SIG-M5 treated with dmso at 0.1 percent for 504 hours (cell line): ENCODE measurements around the gene OR10AD1.

Experiments used
- DNase-seq: peaks from one replicate; lab custom pipeline; 2025; ENCODE audit not compliant: unreplicated experiment; lab: John Stamatoyannopoulos, UW

Gene OR10AD1

DNA sequence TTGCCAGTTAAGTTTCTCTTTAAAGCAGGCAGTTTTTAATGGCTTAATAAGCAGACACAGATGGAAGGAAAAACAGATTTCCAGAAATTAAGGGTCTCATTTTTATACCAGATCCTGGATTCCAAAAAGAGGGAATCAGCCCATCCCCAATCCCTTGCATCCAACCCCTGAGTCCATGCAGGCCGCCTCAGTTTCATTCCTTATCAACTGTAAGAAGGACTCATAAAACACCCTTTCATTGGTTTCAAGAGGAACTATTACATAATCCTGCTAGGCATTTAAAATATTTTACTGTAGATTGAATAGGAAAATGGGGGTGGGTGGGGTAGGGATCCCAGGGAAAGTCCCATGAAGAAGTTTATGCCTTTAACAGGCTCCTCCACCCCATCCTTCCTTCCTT is 10.2 kb downstream of the OR10AD1 start:
- DNase-seq: no peak

DNA sequence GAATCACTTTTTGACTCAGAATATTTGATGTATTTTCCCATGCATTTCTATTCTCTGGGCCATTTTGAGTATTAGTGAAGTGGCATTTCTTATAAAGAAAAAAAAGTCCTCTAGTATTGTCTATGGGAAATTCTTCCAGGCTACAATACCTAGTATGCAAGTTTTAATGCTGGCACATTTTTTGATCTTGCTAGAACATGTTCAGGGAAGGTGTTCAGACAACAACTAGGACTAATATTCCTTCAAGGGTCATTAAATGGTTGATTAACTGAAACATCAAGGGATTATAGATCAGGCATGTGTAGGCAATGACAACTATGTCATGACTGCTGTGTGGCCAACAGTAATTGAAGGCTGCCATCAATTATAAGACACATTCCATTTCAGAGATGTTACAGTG is 12.0 kb downstream of the OR10AD1 start:
- DNase-seq: no peak

DNA sequence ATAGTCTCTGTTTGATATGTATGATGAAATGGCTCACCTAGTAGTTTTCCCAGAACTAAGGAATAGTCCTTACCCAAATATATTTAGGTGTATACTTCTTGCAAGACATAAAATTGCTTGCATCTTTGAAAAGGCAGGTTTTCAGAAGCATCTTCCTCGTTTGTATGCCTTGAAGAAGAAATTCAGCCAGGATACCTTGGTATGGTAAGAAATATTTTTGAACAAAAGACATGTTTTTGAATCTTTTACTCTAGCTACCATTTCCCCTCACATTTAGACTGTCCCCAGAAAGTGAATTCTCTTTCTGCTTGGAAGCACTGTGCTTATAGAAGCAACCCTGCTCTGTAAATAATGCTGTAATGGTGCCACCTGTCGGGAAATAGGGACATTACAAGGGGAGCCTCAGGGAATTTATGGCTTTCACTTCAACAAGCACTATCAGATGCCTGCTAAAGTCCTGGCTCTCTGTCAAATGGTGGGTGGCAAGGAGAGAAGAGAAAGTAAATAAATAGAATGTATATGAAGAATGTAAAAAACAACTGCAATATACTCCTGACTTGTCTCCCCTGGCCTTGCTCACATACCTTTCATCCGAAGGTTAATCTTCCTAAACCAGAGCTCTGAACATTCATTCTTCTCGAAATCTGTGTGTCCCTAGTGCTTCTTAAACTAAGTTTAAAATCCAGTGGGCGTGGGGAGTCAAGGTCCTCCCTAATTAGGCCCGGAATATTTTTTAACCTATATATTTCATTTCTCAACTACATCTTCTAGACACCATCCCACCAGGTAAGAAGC is 13.6 kb downstream of the OR10AD1 start:
- peak; percentile 67 for DNase-seq

DNA sequence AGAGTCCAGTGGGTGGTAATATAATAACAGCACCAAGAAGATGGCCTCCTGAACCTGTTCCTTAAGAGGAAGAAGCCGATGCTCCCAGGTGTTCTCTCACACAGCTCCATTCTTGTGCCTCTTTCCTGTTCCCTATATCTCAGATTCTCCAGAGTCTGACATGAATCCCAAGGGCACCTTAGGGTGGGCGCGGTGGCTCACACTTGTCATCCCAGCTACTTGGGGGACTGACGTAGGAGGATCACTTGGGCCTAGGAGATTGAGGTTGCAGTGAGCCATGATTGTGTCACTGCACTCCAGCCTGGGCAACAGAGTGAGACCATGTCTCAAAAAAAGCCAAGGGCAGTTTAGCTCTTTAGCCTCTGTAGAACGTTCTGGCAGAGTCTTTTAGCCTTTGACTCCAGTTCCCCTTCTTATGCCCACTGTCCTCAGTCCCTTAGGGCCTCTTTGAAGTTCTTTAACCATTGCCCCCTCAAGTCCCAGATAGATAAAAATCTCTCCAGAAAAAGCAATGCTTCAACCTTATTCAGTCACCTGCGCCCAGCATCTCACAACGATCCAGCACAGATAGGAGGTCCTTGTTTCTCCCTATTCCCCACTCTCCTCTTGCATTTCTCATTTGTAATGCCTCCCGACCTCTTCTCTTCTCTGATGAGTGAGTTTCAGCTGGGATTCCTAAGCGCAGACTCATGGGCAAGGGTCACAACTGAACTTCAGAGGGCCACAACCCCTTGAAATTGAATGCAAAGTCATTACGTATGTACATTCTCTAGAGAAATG is 15.0 kb downstream of the OR10AD1 start:
- DNase-seq: no peak

DNA sequence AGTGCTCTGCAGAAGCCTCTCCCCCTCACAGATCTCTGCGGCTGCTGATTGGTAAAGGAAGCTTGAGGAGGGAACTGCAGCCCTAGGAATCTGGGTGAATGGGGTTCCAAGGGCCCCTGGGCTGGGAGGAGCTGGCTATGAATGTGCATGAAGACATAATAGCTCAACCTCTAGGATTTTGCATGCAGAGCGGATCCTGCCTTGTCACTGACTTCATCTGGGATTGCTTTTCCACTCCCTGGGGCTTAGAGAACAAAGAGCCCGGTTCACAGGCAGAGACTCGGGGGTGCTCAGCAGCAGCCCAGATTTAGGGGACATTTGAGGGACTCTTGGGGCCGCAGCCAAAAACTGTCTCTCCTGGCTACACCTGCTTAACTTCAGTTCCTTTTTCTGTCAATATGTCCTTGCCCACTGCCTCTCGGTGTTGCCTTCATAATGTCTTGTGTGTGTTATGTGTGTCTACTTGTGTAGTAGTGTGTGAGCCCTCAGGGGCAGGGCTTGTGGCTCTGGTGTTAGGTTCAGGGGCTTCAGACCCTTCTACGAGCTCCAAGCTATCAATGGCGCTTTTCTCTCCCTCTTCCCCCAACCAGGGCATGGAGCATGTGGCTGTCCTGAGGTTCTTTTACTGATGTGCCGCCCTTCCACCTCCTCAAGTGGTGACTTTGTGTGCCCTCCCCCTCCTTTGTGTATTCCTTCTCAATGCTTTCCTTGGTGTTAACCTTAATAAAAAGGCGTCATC is 17.7 kb downstream of the OR10AD1 start:
- DNase-seq: no peak

DNA sequence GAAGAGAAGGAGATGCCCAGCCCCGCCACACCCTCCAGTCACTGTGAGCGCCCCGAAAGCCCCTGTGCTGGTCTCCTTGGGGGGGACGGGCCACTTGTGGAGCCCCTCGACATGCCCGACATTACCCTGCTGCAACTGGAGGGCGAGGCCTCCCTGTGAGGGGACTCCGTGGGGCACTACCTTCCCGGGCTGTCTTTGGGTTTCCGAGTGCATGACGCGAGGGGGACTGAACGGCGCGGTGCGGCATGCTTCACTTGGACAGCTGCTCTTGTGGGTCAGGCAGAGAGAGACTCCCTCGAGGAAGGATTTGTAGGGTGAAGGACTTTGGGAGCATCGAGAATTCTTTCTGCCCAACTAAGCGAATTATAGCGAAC is 18.6 kb downstream of the OR10AD1 start:
- no peak for DNase-seq

GRCh38 chr12:48183876-48184548 is 19.1 kb downstream of the OR10AD1 start:
- no peak for DNase-seq

- peak; percentile 59 for DNase-seq
These were observed 19.8 kb downstream of the OR10AD1 start, which contains the start of gene CCDC184 for GRCh38 chr12:48183091-48183875. CCDC184 (plus strand) TSS chr12:48183644; CDS start chr12:48184123, 479 bp downstream.

DNA sequence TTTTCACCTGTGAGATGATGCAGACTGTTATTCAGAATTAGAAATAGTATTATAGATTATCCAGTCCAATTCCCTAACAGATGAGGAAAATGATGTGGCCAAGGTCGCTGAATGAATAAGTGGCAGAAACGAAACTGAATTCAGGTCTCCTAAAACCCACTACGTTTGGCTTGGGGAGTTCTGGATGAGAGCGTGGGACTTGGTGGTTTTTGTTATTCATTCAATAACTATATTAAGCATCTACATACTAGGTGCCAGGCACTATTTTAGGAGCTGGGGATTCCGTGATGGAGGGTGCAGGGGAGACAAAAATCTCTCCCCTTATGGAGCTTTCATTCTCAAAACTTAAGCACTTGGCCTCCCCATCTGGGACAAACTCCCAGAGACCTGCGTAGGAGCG is 20.5 kb downstream of the OR10AD1 start:
- no peak for DNase-seq

- DNase-seq: no peak
These were observed 22.1 kb downstream of the OR10AD1 start for GRCh38 chr12:48180857-48181495.

GRCh38 chr12:48180424-48180823 is 22.7 kb downstream of the OR10AD1 start:
- DNase-seq: no peak

DNA sequence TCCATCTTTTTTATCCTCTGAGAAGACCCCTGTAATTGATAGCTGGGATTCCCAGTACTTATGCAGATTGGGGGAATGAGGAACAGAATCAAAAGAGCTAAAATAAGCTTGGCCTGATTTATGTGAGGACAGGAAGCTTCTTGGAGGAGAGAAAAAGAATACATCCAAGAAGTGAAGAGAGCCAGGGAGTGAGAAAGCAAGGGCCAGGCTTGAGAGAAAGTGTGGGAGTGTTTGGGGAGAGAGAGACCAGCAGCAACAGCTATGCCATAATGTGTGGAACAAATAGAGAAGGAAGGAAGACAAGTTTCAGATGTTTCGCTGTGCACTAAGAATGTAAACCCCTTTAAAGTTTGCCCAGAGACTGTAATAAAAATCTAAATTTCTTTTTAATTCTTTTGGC is 23.6 kb downstream of the OR10AD1 start:
- DNase-seq: no peak

- DNase-seq: no peak
These were observed 25.1 kb downstream of the OR10AD1 start for GRCh38 chr12:48177982-48178381.

- DNase-seq: no peak
These were observed 26.7 kb downstream of the OR10AD1 start for GRCh38 chr12:48176417-48176751.

GRCh38 chr12:48175613-48176416 is 27.3 kb downstream of the OR10AD1 start:
- no peak for DNase-seq

- DNase-seq: no peak
These were observed 34.1 kb downstream of the OR10AD1 start for GRCh38 chr12:48169011-48169410.

GRCh38 chr12:48165089-48165981 is 37.8 kb downstream of the OR10AD1 start:
- DNase-seq: peak; percentile 66

DNA sequence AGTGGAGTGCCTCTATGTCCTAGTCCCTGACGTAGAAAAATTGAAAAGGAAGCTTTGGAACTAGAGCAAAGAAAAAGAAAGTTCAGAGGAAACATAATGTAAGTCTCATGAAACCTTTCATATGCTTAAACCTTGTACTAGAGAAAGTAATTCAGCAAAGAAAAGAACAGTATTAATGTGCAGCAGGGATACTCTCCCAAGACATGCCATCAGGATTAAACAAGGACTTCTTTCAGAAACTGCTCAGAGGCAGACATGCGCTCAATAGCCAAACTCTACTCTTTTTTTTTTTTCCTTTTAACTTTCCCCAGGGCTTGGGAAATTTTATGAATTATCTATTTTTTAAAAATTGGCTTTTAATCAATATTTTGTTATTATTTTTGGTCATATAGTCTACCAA is 38.6 kb downstream of the OR10AD1 start:
- no peak for DNase-seq
